Left ventricle myocardium inferior (tissue), 1 donor: Measurements from ENCODE around the gene CDH1. TPM values are rescaled to one million over a fixed set of nuclear protein-coding genes. Genes with fewer than 3 reads are reported as not detected.

Experiments
- DNase-seq: peaks from one replicate; pipeline ENCODE4 v3.0.0-alpha.2; 2020
- H3K27ac ChIP-seq: fragments of 200-600 bp; replicated peaks from 2 replicates; pipeline ENCODE4 v1.8.0; 2021
- H3K27me3 ChIP-seq: fragments of 200-600 bp; 2 replicates; pipeline ENCODE4 v1.8.0; 2021; ENCODE audit warnings: low read depth
- H3K36me3 ChIP-seq: fragments of 200-600 bp; 2 replicates; pipeline ENCODE4 v1.8.0; 2021
- H3K4me1 ChIP-seq: fragments of 200-600 bp; 2 replicates; pipeline ENCODE4 v1.8.0; 2021
- H3K4me3 ChIP-seq: fragments of 200-600 bp; 2 replicates; pipeline ENCODE4 v1.8.0; 2021; ENCODE audit warnings: mild to moderate bottlenecking, moderate library complexity
- H3K9me3 ChIP-seq: fragments of 200-600 bp; replicated peaks from 2 replicates; pipeline ENCODE4 v1.8.0; 2021
- CTCF ChIP-seq: fragments of 200-600 bp; IDR thresholded peaks from 2 replicates; pipeline ENCODE4 v1.8.0; 2021; ENCODE audit warnings: antibody characterized with exemption, mild to moderate bottlenecking, borderline replicate concordance
- intact Hi-C: fragments of 100-400 bp; cut with micrococcal nuclease; formaldehyde crosslinking; loops from one replicate; pipeline ENCODE4 v1.11.0; 2022
- total RNA-seq: library from RNA; stranded (reverse); fragmentation: NEBNext Ultra II Directional; extraction: Animal tissue kit (Norgen Biotek cat#: 25700); gene quantifications from one replicate; pipeline ENCODE4 v1.2.1, GENCODE V29; 2021
- donor health status: DM: no; HTN: yes; CAD: no; lungs with severe emphysema.

Gene CDH1
- total RNA-seq, 1 donor from 2014 or later, result 0.11 TPM

GRCh38 chr16:68752602-68753001 lies 15.5 kb downstream of the CDH1 start:
- Histone ChIP-seq H3K4me1 (no peaks in the 10 kb centered on the region), H3K36me3 (no peaks in the 10 kb centered on the region), H3K9me3 (no peaks in the 10 kb centered on the region), H3K27me3 (peaks cover 47% of the 10 kb centered on the region), H3K4me3 (no peak overlapping the region), H3K27ac (no peak overlapping the region)
- no peak for DNase-seq
- no peak for TF ChIP-seq CTCF
- intact Hi-C loops, result no loop called here

GRCh38 chr16:68754084-68754792 lies 17.1 kb downstream of the CDH1 start:
- intact Hi-C loops, result no loop called here
- TF ChIP-seq CTCF, result no peak
- Histone ChIP-seq H3K27ac (no peak overlapping the region), H3K36me3 (no peaks in the 10 kb centered on the region), H3K4me1 (no peaks in the 10 kb centered on the region), H3K9me3 (no peaks in the 10 kb centered on the region), H3K27me3 (peaks cover 41% of the 10 kb centered on the region), H3K4me3 (no peak overlapping the region)
- DNase-seq, result no peak

- intact Hi-C loops, result no loop called here
- no peaks in the 10 kb centered on the region for H3K4me1 ChIP-seq
- peaks cover 54% of the 10 kb centered on the region for H3K27me3 ChIP-seq
Measured at GRCh38 chr16:68756239-68756915, 19.3 kb downstream of the CDH1 start.

GRCh38 chr16:68757625-68757935 lies 20.5 kb downstream of the CDH1 start:
- Histone ChIP-seq H3K9me3 (no peaks in the 10 kb centered on the region), H3K27me3 (peaks cover 60% of the 10 kb centered on the region), H3K36me3 (no peaks in the 10 kb centered on the region), H3K27ac (no peak overlapping the region), H3K4me1 (no peaks in the 10 kb centered on the region), H3K4me3 (no peak overlapping the region)
- intact Hi-C loops, result no loop called here
- TF ChIP-seq CTCF, result no peak
- no peak for DNase-seq

More at GRCh38 chr16:68756239-68756915, 19.3 kb downstream of the CDH1 start:
- no peak overlapping the region for H3K4me3 ChIP-seq
- DNase-seq, result no peak
- no peaks in the 10 kb centered on the region for H3K36me3 ChIP-seq
- H3K9me3 ChIP-seq, result no peaks in the 10 kb centered on the region
- TF ChIP-seq CTCF, result no peak
- H3K27ac ChIP-seq, result no peak overlapping the region

GRCh38 chr16:68759062-68759461 lies 22.0 kb downstream of the CDH1 start:
- intact Hi-C loops, result no loop called here
- Histone ChIP-seq H3K4me3 (no peak overlapping the region), H3K27me3 (peaks cover 65% of the 10 kb centered on the region), H3K36me3 (no peaks in the 10 kb centered on the region), H3K27ac (no peak overlapping the region), H3K4me1 (no peaks in the 10 kb centered on the region), H3K9me3 (no peaks in the 10 kb centered on the region)
- no peak for DNase-seq
- no peak for TF ChIP-seq CTCF
